GM21825 (cell line): ENCODE data around the gene STXBP1.
"Not testable (repeated sequence)": the region's sequence is repeated elsewhere in the genome, so short reads cannot be mapped to it uniquely, and the experiment has no call there.

ENCODE experiments used
- ATAC-seq: cut with Tn5 transposase; IDR thresholded peaks from one replicate; pipeline ENCODE4 v1.9.1; 2021; ENCODE audit warnings: mild to moderate bottlenecking, moderate library complexity; ENCODE audit not compliant: unreplicated experiment

The STXBP1 gene

GRCh38 chr9:127613583-127613954 is 1.5 kb downstream of the STXBP1 start:
- no peak for ATAC-seq

GRCh38 chr9:127614961-127615360 is 2.9 kb downstream of the STXBP1 start:
- ATAC-seq, result no peak

DNA sequence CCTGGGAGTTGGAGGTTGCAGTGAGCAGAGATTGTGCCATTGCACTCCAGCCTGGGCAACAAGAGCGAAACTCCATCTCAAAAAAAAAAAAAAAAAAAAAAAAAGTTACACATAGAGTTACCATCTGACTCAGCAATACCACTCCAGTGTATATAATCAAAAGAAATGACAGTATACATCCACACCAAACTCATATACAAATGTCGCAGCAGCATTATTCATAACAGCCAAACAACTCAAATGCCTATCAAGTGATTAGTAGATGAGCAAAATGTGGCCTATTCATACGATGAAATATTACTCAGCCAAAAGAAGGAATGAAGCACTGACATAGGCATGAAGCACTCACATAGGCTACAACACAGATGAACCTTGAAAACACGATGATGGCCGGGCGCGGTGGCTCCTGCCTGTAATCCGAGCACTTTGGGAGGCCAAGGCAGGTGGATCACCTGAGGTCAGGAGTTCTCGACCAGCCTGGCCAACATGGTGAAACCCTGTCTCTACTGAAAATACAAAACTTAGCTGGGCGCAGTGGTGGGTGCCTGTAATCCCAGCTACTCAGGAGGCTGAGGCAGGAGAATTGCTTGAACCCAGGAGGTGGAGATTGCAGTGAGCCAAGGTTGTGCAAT is 9.4 kb downstream of the STXBP1 start:
- ATAC-seq, result not testable (repeated sequence)

DNA sequence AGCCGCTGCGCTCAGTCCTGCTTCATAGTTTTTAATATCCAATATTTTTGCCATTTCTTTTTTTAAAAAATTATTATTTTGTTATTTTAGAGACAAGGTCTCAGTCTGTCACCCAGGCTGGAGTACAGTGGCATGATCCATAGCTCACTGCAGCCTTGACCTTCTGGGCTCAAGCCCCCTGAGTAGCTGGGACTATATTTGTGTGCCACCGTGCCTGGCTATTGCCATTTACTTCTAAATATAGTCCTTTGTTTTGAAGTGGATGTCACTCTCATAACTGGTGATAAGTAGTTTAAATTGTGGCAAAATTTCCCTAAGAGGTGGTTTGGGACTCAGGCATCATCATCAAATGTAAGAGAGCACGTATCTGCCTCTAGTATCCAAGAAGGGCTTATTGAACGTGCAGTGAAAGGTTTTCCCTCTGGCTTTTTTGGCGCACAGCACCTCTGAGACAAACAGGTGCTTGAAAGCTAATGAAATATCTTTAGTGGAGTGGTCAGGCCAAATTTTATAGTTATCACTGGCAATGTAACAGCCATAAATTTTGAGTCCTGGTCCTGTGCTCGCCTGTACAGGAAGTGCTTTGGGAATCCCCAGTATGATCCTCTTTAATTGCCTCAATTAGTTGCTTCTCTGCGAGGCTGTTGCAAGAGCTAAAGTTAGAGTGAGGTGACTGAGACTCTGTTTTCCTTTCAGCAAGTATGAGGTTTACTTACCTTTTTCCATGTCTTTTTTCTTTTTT is 14.8 kb downstream of the STXBP1 start:
- no peak for ATAC-seq

DNA sequence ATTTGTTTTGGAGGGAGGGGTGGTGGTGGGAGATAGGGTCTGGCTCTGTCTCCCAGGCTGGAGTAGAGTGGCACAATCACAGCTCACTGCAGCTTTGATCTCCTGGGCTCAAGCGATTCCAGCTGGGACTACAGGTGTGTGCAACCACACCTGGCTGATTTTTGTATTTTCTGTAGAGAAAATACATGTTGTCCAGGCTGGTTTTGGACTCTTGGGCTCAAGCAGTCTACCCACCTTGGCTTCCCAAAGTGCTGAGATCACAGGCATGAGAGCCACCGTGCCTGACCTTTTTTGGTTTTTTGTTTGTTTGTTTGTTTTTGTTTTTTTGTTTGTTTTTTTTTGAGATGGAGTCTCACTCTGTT is 15.4 kb downstream of the STXBP1 start:
- no peak for ATAC-seq

DNA sequence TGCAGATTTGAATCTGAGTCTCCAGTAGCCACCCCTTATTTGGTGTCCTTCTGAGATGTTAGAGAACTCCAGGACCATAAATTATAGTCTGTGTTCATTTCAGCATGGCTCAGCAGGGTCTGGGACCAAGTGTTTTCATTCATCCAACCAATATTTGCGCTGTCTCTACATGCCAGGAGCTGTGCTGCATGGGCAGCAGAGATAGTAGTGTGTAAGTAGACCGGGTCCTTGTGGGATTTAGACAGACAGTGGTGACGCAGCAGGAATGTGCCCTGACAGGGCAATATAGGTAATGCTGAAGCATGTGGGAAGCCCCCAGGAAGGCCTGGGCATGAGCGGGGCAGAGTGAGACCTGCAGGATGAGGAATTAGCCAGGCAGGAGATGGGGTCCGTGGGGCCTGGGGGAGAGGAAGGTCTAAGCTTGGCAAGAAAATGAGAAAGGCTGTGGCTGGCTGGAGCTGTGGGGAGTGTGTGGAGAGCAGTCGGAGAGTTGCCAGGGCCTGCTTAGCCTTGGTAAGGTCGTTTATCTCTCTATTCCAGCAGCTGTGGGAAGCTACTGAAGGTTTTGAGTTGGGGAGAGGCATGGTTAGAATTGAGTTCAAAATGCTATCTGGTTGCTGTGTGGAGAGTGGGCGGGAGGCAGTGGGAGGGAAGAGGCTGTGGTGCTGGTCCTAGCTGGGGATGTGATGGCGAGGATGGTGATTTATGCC is 16.8 kb downstream of the STXBP1 start:
- no peak for ATAC-seq

DNA sequence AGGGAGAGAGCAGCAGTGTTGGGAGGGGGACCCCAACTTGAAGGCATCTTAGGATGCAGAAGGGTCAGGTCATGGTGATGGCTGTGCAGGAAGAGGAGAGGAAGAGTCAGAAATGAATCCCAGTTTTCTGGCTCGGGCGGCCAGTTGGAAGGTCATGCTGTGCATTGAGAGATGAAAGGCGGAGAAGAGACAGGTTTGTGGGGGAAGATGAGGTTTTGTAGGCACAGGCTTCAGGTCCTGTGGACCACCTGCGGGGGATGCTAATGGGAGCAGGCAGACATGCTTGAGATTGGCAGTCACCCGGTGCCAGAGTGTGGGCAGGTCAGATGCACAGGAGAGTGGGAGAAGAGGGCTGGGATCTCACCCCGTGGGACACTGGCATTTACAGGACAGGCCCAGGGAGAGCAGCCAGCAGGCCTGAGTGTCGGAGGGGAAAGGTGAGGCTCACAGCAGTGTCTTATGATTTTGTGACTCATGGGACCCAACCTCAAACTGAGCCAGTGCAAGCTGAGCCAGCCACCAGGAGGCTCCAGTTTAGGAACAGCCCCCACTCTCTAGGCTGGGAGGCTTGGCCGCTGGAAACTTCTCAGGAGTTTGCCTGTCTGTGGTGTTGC is 17.5 kb downstream of the STXBP1 start:
- ATAC-seq, result no peak

DNA sequence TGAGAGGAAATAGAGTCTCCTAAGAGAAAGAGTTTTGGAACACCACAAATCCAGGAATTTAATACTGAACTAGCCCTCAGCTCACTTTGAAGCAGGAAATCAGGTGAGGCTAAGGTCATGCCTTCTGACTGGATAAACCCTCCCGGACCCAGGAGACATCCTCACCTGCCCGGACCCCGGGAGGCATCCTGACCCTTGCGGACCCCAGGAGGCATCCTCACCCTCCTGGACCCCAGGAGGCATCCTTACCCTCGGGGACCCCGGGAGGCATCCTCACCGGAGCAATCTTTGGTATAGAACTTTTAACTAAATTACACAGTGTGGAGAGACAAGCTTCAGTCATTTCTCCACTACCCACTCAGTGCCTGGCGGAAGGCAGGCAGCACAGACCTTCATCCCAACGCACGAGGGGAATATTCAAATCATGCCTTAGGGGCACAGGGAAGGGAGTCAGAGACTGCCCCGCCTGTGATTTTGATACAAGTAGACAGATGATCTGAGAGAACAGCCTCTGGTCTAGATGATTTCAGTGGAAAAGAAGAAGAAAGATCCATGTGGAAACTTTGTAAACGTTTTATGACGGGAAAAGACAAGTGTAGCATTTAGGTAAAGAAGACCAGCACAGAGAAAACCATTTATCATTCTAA is 21.3 kb downstream of the STXBP1 start:
- ATAC-seq, result no peak

DNA sequence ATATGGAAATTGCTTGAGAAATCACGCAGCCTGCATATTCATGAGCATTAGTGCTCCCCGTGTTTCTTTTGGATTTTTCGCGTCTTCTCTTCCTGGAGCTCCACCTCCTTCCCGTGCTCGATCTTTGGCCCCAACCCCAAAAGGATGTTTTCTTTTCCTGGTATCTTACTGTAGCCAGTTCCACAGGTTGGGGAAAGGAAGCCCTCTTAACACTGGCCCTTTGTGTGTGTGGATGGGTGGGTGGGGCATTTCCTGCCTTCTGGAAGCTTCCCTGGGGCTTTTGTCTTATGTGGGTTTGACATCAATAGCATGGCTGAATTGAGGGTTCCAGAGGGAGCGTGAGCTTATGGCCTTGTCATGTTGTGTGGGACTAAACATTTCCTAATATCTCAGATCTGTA is 21.9 kb downstream of the STXBP1 start:
- ATAC-seq, result no peak

GRCh38 chr9:127634698-127635097 is 22.6 kb downstream of the STXBP1 start:
- no peak for ATAC-seq

DNA sequence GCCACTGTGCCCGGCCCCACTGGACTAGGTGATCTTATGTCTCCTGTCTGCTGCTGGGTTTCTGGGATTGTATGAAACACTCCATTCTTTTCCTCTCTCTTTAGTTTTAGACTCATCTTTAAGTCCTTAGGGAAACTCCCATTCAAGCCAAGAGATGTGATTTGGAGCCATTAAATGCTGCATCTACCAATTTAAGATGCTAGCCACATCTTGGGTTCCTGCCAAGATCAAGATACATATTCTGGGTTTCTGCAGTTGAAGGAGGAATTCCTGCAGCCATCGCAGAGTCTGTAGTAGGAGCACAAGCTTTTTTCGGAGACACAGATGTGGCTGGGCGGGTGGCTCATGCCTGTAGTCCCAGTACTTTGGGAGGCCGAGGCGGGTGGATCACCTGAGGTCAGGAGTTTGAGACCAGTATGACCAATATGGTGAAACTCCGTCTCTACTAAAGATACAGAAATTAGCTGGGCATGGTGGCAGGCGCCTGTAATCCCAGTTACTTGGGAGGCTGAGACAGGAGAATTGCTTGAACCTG is 23.2 kb downstream of the STXBP1 start:
- no peak for ATAC-seq

- no peak for ATAC-seq
These were observed 25.3 kb downstream of the STXBP1 start for GRCh38 chr9:127637322-127637847.

- no peak for ATAC-seq
These were observed 28.9 kb downstream of the STXBP1 start for GRCh38 chr9:127640908-127641545.

DNA sequence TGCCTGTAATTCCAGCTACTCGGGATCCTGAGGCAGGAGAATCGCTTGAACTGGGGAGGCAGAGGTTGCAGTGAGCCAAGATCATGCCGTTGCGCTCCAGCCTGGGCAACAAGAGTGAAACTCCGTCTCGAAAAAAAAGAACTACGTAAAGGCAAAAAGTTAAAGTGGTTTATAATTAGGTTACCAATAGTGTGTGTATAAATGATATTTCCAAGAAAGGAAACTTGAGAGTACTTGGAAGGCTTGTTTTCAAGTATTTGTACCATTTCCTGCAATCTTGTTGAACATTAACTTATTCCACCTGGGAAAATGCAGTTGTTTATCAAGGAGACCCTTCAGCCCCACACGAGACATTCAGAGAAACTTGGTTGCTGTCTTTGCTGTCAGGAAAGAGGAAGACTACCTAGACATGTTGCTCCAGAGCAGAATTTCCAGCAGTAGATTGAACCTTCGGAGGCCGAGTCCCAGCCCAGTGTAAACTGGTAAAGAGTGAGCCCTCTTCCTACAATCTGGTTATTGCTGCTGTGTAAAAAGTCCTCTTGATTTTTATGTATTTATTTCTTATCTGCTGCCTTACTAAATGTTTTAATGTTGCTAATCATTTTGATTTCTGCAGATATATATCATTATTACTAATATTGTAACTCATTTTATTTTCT is 30.1 kb downstream of the STXBP1 start:
- no peak for ATAC-seq

DNA sequence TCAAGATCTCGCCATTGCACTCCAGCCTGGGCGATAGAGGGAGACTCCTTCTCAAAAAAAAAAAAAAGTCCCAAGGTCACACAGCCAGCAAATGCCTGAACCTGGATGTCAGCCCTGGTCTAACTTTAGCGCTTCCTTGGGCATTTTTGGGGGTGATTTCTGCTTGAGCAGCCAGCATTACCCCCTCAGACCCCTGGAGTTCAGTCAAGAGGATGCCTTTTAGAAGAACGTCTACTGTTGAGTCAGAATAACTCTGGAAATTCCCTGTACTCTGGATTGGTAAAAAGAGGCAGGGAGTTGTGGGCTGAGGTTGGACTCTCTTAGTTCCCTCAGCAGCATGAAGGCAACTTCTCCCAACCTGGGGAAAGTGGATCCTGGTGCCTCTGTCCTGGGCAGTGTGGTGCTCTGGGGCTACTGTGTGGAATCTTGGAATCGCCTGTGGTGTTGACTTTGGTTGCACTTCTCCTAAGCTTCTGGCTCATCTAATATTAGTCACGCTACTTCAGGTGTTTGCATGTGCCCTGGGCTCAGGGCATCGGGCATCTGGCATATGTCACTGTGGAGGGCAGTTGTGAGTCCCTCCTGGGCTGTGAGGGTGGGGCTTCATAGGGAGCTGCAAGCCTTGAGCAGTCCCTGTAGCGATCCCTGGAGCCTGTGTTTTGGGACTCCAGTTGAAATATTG is 32.2 kb downstream of the STXBP1 start:
- no peak for ATAC-seq

- no peak for ATAC-seq
These were observed 32.9 kb downstream of the STXBP1 start for GRCh38 chr9:127644943-127645342.

DNA sequence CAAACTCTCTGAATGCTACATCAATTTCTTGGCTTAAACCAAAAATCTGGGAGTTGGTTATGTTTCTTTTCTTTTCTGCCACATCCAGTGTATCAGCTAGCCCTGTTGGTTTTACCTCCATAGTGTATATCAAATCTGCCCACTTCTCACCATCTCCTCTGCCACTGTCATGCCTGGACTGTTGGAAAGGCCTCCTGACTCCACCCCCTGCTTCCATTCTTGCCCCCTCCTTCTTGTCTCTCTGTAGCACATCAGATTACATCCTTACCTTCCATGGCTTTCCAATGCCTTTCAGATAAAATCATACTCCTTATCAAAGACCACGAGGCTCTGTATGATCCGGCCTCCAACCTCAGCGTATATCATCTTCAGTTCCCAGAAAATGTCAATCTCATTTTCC is 35.4 kb downstream of the STXBP1 start:
- ATAC-seq, result no peak

DNA sequence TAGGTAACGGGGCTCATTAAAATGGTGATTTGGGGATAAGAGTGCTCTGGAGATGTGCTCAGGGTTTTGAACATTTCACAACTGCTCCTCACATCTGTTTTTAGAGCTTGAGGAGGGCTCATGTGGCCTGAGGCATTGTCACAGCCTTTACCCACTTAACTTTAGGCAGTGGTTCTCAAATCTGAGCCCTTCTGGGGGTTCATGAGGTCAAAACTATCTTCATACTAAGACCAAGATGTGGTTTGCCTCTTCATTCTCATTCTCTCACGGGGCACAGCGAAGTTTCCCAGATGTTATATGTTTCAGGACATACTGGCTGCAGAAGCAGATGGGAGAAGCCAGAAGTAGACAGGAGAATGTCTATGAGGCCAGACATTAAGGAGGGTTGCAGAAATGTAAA is 38.4 kb downstream of the STXBP1 start:
- ATAC-seq, result no peak
